GM19455 (cell line): ENCODE data around the gene ROR1.
"Not testable (repeated sequence)": the region's sequence is repeated elsewhere in the genome, so short reads cannot be mapped to it uniquely, and the experiment has no call there.

ENCODE experiments used
- ATAC-seq: cut with Tn5 transposase; IDR thresholded peaks from one replicate; pipeline ENCODE4 v1.9.1; 2021; ENCODE audit not compliant: unreplicated experiment

ROR1 gene

DNA sequence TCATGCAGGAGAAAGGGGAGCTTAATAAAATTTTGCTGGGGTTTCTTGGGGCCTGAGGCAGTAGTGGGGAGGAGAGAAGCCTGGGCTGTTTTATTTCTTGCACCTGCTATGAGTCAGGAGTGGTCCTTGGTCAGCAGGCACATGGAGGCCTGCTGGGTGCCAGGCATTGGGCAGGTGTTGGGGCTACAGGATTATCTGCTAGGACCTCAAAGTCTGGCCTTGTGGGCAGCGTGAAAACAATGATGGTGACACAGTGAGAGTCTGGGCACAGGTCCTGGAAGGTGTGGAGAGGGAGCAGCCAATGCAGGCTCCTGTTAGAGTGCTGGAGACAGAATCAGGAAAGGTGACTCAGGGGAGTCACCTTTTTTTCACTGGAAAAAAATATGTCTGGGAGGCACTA, 17.2 kb downstream of the ROR1 start:
- ATAC-seq = no peak

DNA sequence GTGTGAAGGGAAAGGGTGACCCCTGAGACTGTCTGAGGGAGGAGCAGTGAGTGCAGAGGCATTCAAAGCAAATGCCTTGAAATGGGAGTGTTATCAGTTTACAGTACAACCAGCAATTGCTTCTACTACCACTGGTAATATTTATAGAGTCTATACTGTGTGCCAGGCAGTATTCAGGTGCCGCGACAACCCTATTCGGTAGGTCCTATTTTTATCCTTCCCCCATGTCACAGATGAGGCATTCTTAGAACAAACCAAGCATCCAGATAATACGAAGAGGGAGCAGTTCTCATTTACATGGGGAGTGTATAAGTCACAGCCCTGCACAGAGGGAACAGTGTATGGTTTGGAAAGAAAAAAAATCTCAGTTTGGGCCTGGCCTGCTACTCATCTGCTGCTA, 18.3 kb downstream of the ROR1 start:
- no peak for ATAC-seq

DNA sequence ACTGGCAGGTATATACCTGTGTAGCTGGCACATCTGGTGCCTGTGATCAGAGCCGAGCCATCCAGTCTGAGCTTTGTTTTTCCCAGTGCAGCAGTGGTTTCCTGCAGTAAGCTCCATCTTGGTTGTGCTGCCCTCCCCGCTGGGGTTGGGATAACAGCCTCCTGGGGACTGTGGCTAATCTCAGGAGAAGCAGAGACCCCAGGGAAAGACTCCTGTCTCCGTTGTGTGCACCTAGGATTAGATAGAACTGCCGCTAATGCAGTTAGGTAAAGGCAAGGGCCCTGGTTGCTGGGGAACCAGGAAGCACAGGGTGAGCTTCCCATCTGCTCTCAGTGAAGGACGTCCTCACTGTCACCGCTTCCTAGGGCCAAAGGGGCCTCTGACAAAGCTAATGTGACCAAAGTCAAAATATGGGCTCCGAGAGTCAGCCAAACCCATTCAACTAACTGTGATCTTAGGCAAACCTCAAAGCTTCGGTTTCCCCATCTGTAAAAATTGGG, 20.0 kb downstream of the ROR1 start:
- ATAC-seq = no peak

DNA sequence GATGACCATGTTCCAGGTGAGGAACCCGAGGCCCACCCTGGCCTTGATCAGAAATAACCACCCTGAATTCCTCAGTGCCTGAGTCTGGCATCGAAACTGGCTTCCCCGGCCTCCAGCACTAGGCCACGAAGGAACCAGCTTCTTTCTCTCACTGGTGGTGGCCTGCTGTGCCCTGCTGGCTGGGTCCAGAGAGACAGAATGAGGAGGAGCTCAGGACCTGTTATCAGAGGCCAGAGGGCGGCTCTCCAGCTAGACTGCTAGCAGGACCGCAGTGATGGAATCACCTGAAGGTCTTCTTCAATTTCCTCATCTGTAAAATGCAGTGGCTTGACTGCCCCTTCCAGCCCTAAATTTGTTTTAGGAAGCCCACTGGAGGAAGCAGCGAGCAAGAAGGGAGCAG, 20.5 kb downstream of the ROR1 start:
- no peak for ATAC-seq

DNA sequence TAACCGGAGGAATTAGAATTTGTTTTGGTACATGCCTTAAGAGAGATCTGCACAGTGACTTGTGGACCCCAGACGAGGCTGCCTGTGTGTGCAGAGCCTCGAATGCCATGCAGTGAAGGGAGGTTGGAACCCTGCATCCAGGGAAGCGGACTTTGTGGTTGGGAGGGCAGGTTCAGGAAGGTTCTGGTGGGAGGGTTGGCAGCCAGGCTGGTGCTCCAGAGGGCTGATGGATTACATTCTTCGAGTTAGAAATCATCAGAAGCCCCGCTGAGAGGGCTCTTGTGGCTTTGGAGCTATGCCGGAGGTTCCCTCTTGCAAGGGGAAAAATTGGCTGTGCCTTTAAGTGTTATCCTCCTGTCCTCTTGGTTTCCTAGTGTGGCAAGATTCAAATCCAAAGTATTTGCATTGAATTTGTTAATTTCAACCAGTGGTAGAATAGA, 21.1 kb downstream of the ROR1 start:
- no peak for ATAC-seq

DNA sequence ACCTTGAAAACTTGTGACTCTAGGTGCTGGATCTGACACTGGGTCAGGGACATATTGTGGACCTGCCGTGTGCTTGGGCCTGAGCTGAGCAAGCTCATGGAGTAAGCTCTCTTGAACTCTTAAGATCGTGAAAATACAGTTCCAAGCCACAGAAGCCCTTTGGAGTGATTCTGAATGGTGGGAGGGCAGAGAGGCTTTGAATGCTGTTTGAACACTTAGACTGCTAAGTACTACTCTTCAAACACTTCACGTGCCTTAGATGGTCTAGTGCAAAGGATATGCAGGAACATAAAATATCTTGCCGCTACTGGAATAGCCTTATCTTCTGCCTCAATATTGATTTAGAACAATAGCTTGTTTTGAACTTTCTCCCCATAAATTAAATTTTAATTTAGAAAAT, 21.6 kb downstream of the ROR1 start:
- ATAC-seq = no peak

DNA sequence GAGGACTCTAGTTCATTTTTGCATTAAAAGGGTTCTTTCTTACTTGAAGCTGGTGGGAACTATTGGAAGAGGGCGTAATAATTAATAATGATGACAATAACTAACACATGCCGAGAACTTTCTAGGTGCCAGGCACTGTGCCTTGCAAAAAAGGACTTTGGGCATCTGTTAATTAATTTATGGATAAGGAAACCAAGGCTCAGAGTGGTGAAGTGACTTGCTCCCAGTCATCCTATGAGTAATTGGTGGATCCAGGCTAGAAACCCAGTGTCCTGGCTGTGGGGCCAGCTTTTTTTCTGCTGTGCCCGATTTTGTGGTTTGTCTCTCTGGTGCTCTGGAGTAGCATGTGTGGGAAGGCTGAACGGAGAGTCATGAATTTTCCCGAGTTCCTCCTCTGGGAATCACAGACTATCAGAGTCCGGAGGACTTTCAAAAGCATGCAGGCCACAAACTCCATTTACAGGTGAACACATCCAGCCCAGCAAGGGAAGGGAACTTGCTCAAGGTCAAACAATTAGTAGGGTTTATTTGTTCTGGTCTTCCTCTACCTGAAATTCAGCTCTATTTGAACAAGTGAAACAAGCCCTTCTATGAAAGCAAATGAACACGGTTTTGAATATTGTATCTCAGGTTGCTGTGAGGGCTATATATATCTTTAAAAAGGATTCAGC, 23.4 kb downstream of the ROR1 start:
- ATAC-seq = no peak

DNA sequence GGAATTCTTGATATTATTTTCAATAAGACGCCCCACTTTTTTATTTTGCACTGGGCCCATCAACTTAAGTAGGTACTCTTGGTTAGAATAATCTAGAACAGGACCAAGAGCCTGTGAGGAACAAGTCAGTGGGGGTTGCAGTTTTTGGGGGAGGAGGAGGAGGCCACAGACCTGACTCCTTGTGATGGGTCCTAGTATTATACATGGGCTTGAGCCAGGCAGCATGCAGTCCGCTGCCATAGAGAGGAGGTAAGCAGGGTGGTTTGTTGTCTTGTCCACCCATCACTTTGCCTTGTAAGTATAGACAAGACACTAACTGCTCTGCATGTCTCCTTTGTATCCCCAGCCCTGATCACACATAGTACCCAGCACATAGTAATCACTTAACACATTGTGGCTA, 24.5 kb downstream of the ROR1 start:
- no peak for ATAC-seq

DNA sequence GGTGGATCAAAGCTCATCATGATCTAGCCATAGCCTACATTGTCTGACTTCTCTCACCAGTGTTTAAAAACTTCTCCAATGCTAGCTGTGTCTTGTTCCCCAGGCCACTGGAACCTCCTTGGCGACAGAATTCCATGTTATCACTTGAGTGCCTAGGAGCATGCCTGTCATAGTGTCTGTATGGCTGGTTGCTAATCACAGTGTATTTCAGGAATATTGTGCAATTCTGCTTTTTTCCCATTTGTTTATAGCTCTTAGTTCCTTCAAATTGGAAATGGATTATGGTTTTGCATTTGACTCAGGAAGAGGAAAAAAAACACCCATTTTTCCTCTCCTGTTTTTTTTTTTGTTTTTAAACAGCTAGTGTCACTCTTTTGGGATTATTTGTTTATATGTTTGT, 25.5 kb downstream of the ROR1 start:
- no peak for ATAC-seq

DNA sequence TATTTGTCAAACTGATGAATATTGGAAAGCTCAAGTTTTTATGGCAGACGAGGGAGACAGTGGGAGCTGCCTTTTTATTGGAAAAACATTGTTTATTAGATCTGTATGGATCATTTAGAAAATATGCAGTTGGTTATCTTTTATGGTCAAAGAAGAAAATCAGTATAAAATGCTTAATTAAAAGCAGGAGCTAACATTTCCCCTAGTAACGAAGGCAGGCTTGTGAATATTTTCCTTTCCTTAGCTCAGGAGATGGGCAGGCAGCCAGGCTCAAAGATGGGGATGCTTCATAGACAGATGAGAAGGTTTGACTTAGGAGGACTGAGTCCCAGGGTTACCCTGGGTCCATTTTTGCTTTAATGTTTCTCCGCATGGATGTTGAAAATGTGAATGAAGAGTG, 26.0 kb downstream of the ROR1 start:
- no peak for ATAC-seq

DNA sequence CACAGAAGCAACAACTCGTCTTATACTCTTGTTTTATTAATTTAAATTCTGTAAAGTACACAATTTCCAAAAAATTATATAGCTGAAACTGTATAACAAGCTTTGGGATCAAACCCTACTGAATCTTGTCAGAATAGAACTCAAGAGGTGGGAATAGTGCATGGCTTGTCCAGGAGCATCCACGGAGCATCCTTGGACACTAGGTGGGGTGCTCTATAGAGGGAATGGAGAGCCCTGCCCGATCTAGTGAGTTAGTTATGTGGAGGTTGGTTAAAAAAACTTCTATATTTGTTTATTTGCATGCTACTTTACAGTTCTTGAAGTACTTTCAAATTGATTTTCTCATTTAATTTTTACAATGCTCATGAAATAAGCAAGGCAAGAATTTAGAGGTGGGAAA, 28.3 kb downstream of the ROR1 start:
- ATAC-seq = no peak

DNA sequence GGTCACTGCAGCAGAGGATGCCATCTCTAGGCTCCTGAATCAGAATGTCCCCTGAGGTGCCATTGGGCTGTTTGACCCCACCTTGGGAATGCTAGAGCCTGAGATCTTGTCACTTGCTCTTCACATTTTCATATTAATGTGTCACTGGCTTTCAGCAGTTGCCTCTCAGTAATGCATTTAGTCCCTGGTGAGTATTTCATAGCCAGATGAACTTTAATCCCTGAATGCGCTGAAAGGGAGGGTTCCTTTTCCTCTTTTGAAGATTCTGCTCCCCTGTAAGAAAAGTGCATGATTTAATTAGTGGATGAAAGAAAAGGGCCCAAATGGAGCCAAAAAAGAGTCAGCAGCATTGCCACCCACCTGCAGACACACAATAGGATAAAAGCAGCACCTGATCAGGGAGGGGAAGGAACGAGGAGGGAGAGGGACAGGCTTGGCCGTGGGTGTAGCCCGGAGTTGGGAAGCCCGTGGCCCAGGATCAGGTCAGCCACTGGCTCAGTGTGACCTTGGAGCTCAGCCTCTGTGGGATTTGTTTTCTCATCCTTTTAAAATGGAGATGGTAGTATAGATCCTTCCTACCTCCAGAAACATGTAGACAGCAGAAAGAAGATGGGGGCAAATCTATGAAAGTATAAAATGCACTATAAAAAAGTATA, 31.1 kb downstream of the ROR1 start:
- ATAC-seq = no peak

DNA sequence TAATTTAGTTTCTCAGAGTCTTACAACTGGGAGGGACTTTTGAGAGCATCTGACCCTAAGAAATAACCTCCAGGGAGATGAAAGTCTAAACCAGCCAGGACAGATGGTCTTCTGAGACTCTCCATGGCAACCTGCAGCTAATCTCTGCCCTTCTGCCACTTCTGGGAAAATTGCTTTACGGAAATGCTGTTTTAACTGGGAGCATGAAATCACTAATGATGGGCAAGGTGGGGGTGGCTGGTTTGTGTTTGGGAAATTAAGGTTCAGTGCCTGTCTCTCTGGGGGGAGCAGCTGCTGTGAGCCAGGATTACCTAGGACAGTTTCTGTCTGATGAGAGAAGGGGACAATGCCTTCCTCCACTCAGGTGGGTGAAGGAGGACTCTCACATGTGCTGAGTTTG, 33.2 kb downstream of the ROR1 start:
- ATAC-seq = no peak

DNA sequence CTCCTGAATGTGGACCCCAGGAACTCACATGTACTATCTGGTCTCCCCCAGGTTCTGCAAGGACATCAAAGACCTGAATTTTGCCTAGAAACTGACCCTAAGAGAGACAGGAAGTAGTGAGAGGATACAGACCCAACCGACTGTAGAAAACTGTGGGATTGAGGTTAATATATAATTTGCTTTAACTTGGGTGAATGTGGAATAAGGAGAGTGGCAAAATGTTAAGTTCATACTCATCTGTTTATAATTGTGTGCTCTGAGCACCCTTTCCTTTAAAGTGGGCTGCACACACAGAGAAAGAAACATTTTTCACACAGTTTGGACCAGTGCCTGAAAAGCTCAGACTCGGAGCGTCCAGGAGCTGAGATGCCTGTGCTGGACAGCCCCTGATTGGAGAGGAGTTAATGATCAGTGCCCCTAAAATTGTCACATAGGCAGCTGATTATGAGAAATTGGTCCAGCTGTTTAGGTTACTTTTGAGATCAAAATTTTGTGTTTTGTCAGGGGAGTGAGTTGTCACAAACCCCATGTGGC, 37.2 kb downstream of the ROR1 start:
- ATAC-seq = no peak

DNA sequence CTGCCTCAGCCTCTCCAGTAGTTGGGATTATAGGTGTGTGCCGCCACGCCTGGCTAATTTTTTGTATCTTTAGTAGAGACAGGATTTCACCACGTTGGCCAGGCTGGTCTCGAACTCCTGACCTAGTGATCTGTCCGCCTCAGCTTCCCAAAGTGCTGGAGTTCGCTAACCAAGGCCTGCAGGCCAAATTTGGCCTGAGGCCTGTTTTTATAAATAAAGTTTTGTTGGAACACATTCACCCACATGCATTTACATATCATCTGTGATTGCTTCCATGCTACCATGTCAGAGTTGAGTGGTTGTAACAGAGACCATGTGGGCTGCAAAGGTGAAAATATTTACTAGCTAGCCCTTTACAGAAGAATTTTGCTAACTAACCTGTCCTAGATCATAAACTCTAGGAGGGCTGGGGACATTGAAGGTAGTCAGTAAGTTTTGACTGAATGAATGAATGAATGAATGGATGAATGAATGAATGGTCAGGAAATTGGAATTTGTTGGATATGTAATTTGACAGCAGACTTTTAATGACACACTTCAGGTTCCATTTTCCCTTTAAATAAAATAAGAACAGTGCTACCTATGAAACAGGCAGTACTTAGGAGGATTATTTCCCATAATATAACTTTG, 38.4 kb downstream of the ROR1 start:
- ATAC-seq = no peak

DNA sequence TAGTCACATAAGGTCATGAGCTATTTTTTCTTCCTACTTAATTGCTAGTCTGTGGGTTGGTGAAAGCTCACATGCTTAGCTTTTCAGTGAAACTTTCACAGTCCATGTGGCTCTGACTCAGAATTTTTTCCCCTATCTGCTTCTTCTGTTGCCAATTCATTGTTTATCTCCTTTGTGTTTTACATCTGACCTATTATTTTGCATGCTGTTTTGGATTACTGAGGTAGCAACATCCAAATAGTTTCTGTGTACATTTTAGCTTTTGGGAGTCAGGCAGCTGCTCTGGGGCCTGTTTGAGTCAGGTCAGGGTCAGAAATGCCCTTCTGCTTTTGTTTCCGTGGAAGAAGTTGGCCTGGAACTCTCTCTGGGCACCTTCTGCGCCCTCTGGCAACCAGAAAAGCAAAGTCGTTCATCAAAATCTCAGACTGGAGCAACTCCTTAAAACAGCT, 40.0 kb downstream of the ROR1 start:
- no peak for ATAC-seq

DNA sequence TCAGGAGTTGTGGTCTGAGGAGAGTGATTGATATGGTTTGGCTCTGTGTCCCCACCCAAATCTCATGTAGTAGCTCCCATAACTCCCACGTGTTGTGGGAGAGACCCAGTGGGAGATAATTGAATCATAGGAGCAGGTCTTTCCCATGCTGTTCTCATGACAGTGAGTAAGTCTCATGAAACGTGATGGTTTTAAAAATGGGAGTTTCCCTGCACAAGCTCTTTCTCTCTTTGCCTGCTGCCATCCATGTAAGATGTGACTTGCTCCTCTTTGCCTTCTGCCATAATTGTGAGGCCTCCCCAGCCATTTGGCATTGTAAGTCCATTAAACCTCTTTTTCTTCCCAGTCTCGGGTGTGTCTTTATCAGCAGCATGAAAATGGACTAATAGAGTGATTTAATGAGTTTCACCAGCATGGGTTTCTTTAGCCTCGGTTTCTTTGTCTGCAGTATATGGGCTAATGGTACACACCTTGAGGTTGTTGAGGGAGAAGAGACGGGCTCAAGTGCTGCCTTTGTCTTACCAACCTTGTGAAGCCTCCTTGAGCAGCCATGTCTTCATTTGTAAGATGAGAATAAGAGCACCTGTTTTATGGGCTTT, 42.5 kb downstream of the ROR1 start:
- ATAC-seq = not testable (repeated sequence)

DNA sequence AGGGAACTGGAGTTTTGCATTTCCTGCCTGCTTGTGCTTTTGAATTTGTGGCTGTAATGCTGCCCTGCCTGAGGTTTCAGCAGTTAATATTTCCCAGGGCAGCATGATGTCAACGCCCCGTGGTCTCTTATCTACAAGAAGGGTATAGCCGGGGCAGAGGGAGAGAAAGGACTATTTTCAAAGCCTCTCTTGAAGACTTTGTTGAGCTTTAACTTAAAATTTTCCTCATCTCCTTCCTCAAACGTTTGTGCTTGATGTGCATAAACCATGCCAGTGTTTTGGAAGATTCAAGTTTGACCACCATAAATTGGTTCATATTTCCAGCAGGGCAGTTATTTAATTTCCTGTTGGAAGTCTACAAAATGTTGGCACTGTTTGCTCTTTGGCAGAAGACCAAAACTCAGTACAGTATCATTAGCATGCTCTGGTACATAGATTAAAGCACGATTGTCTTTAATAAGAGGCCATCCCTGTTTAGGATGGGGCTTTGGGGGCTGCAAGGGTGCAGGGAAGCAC, 43.4 kb downstream of the ROR1 start:
- ATAC-seq = no peak

DNA sequence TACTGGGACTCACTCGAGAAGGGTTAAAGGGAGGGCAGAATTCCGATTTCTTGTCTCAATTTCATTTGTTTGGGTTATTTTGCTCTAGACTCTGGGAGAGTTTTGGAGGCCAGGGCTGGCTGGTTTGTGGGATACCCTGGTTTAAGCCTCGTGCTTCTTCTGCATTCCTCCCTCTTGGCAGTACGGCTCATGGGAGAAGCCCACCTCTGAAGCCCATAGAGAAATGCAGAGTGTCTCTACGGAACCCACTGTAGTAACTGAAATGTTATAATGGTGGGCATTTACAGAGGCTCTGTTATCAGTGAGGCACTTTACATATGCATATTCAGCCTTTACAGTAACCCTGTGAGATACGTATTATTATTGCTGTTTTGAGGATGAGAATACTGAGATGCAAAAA, 43.9 kb downstream of the ROR1 start:
- no peak for ATAC-seq

DNA sequence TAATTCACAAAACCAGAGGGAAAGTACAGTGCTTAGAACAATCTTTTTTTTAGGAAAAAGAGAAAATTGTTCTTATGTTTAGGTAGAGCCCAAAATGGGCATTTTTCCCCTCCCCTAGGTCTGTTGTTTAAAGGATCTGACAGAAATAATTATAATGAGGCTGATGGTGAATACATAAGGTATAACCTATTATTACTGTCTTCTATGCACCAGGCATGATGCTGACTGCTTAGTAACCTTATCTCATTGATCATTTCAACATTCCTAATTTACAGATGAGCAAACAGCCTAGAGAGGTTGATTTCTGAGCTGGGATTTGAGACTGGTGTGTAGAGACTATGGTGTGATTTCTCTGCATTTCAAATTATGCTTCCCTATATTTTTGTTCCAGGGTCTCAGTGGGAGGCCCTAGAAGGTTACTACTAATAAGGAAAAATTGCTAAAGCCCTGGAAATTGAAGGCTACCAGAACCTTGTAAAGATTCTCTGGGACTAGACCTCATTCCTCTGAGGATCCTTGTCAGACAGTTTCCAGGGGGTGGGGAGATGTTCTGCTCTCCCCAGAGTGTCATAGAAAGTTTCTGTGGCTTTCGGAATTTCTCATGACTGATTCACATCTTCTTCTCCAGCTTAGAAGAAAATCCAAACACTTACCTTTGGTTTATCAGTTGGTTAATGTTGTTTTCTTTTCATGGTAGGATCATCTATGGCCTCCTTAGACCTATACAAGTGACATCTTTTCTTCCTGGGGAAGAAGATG, 44.9 kb downstream of the ROR1 start:
- no peak for ATAC-seq

DNA sequence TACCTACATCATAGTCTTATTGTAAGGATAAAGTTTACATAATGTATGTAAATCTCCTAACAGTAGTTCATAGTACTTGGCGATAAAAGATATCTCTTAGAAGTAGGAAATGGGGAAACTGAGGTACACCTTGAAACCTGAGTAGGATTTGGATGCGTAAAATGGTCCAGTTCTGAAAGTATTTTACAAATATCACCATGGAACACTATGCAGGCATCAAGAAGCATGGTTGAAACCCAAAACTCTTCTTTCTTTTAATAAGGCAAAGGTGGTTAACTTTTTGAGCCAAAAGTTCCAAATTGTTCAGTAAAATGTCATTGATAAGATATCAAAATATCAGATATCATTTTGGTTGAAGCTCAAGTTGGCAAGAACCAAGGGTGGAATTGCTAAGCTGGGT, 46.0 kb downstream of the ROR1 start:
- ATAC-seq = no peak
